SIG-M5 treated with dmso at 0.1 percent for 504 hours (cell line): Measurements from ENCODE around the gene TPST1.
"Not testable (repeated sequence)": the region's sequence is repeated elsewhere in the genome, so short reads cannot be mapped to it uniquely, and the experiment has no call there.

Source experiments
- DNase-seq: peaks from one replicate; lab custom pipeline; 2025; ENCODE audit not compliant: unreplicated experiment; lab: John Stamatoyannopoulos, UW

Gene TPST1

GRCh38 chr7:66187905-66188304, 17.2 kb upstream of the TPST1 start:
- no peak for DNase-seq

DNA sequence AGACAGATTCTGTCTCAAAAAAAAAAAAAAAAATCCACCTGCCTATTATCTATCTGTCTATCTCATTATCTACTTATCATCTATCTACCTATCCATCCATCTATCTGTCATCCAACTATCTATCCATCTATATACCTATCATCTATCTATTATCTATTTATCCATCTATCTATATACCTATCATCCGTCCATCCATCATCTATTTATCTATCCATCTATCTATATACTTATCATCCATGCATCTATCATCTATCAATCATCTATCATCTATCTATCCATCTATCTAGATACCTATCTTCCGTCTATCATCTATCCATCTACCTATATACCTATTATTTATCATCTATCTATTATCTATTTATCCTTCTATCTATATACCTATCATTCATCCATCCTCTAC, 16.5 kb upstream of the TPST1 start:
- DNase-seq = no peak

DNA sequence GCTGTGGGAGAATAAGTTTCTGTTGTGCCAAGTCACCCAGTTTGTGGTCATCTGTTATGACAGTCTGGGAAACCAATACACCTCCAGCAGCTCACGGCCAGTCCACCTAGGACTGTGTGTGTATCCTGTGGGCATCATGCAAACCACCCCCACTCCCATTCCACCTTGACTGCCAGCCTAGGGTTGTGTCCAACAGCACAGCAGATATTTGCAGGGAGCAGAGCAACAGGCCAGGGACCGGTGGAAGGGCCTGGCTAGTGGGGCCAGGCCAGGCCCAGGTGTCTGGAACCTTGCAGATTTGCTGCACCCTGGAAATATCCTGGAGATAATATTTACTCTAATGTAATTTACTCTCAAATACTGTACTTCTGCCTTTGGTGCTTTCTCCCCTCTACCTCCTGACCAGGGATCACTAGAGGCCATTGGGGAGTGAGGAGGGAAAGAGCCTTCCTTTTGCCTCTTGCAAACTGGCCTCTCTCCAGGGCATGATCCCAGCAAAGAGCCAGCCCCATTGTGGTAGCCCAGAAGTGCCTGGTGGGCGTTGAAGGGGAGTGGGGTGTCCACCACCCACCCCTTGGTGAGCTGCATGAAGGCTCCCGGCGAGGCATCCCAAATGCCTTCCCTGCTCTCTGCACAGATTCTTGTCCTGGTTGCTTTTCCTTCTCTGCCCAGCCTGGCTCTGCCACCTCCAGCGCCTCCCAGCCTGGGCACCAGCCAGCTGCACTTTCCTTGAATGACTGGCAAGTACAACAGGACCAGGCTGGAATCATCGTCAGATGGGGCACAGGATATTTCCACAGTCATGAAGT, 15.2 kb upstream of the TPST1 start:
- DNase-seq = no peak

DNA sequence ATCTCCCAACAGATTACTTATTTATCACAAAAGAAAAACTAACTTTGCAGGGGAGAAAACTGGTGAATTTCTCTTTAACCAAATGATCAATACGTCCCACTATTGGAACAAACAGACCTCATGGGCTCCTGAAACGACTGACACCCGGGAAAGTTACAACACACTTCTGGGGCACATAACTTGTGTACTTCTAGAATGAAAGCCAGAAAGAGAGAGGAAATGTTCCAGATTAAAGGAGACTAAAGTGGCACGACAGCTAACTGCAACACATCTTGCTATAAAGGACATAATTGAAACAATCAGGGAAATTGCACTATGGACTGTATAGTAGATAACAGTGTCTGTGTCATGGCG, 14.7 kb upstream of the TPST1 start:
- no peak for DNase-seq

- DNase-seq = no peak
Measured at GRCh38 chr7:66193146-66193725, 11.9 kb upstream of the TPST1 start.

DNA sequence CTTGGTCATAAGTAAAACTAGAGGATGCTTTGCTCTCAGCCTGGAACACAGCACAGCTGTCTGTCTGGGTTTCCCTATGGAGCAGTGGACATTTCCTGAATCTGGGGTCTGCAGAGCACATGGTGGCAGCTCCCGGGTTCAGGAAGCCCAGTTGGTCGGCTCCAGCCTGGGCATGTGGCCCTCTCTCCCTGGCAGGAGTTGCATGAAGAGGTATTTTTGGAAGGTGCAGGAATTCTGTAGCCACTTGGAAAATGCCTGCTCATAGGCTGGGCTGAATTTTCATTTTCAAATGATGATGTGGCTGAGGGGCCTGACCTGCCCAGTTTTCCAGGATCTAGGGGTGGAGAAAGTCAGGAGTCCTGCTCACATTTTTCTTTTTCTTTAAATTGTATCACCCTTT, 6.7 kb upstream of the TPST1 start:
- DNase-seq = no peak

DNA sequence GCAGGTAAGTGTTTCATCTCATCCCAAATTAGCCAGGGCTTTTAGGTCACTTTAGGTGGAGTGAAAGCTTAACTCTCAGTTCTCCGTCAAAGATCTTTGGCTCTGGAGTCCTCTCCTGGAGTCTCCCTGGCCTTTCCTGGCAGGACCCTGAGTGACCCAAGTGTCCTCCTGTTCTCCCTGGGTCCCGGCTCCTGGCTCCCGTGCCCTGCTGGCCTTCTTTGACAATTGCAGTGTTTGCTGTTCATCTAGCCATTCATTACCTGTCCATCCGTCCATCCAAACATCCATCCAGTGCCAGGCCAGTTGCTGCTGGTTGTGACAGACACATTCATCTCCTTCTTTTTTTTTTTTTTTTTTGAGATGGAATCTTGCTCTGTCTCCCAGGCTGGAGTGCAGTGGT, 6.2 kb upstream of the TPST1 start:
- no peak for DNase-seq

DNA sequence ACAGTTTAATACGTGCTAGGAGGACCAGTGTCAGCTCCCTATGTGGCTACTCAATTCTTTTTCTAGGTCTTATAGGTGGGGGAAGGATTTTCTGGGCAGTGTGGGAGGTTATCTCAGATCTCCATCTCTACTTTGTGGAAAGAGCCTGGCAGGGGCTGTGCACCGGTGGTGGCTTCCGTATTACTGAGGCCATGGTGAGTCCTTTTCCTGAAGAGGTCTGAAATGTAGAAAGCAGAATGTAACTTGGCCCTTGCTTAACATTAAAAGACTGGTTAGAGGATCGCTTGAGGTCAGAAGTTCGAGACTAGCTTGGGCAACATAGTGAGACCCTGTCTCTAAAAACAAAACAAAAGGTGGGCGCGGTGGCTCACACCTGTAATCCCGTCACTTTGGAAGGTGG, 2.7 kb upstream of the TPST1 start:
- DNase-seq = no peak

DNA sequence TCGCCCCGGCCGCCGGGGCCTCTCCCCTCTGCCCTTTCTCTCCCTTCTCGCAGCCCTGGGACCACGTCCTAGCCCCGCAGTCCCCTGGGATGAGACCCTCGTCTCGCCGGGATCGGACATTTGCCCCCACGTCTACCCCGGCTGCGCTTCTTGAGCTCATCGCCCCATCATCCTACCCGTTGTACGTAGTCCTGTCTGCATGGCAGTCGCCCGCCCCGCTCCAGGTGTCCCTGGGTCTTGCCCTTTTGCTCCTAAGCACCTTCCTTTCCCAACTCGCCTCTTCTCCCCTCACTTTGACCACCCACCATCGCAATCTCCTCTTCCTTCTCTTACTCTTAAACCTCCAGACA, 582 bp downstream of the TPST1 start:
- DNase-seq = no peak

DNA sequence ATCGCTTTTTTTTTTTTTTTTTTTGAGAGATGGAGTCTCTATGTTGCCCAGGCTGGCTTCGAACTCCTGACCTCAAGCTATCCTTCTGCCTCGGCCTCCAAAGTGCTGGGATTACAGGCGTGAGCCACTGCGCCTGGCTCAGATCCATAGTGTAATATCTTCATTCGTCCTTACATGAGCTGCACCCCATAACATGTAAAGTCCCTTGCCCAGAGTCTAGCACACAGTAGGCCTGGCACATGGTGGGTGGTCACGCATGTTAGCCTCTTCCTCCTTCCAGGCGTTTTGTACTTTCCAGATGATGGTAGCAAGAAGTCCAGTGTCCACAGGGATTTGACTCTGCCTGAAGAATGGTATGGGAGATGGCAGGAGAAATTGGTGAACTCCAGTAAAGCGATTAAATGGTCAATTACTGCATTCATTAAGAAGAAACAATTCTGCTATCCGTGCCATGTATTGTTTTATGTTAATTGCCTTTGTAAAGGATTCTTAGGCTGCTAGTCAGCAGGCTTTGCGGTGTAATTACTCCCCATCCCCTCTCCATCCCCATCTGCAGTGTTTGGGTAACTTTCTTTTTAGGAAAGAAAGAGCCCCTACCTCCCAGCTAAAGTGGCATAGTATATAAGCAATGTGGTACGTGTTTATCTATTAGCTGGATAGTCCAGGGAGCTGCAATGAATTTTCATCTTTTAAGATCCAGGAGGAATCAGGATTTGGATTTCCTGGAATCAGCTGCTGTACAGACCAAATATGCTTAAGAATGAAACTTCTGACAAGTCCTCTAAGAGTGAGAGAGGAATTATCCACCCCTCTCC, 1.2 kb downstream of the TPST1 start:
- DNase-seq = no peak

DNA sequence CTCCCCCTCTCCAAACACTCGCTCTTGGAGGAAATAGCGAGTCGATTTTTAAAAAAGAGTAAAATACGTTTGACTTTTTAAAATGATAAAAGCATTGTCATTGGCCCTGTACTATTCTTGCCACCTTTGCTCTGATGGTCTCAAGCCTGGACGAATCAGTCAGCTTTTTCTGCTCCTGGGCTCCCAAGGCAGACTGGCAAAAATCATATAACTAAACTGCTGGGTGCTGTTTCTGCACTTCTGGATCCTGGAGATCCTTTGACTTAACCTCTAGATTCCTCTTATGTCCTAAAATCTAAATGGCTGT, 1.8 kb downstream of the TPST1 start:
- no peak for DNase-seq

DNA sequence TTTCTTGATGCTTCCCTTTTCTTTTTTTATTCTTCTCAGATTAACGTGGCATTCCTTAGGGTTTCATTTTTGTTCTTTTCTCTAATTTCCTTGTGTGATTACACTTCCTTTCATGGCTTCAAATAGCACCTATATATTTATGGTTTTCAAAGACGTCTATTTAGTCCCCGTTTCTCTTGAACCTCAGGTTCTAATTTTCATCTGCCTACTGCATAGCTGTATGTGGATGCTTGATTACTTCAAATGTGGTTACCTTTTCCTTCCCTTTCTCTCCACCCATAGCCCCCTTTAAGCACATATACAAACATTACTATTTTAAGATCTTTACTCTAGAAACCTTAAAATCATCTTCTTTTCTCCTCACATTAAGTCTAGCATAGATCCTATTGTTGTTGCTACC, 2.4 kb downstream of the TPST1 start:
- DNase-seq = no peak

DNA sequence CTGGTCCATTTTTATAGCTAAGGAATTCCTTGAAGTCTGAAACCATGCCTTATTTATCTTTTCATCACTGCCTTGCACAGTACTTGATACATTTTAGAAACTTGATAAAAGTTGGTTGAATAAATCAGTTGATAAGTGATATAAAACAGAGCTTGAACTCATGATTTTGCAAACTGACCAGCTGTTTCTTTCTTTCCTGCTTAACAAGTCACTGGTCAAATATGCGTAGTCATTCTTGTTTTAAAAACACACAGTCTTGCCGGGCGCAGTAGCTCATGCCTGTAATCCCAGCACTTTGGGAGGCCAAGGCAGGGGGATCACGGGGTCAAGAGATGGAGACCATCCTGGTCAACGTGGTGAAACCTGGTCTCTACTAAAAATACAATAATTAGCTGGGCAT, 6.3 kb downstream of the TPST1 start:
- DNase-seq = no peak

DNA sequence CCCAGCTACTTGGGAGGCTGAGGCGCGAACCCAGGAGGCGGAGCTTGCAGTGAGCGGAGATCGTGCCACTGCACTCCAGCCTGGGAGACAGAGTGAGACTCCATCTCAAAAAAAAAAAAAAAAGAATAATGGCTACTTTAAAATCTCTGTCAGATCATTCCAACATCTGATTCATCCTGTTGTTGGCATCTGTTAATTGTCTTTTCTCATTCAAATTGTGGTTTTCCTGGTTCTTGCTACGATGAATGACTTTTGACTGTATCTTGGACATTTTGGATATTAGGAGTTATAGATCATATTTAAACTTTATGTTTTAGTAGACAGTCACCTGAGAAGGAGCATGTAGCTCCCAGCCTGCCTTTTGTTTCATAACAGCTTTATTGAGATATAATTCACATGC, 8.5 kb downstream of the TPST1 start:
- no peak for DNase-seq

- no peak for DNase-seq
Measured at GRCh38 chr7:66216687-66217086, 11.6 kb downstream of the TPST1 start.

GRCh38 chr7:66219805-66220204, 14.7 kb downstream of the TPST1 start:
- no peak for DNase-seq

DNA sequence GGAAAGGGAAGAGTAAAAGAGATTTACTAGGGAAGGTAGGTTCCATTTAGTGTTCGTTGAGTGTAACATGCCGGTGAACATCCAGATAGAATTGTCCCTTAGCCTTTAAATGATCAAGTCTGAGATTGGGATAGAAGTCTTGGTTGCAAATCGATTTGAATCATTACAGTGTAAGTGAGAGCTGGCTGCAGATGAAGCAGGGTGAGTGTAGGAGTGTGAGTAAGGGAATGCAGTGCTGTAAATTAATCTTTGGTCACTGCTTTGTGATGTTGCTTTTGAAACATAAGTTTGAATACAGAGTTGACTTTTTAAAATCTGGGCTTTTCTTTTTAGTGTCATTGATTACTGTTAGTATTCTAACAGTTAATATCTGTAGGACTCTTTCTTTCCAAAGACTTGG, 16.3 kb downstream of the TPST1 start:
- no peak for DNase-seq

GRCh38 chr7:66227808-66228207, 22.7 kb downstream of the TPST1 start:
- no peak for DNase-seq

- not testable (repeated sequence) for DNase-seq
Measured at GRCh38 chr7:66231326-66232216, 26.4 kb downstream of the TPST1 start.

DNA sequence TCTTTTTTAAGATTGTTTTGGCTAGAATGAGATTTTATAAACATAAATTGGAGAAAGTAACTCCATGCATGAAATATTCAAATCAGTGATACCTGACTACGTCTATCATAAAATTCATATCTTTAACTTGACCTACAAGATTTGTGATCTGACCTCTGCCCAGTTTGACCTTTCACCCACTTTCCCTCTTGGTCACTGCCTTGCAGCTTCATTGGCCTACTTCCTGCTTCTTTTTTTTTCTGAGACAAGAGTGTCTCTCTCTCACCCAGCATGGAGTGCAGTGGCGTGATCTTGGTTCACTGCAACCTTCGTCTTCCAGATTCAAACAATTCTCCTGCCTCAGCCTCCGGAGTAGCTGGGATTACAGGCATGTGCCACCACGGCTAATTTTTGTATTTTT, 28.5 kb downstream of the TPST1 start:
- DNase-seq = no peak

DNA sequence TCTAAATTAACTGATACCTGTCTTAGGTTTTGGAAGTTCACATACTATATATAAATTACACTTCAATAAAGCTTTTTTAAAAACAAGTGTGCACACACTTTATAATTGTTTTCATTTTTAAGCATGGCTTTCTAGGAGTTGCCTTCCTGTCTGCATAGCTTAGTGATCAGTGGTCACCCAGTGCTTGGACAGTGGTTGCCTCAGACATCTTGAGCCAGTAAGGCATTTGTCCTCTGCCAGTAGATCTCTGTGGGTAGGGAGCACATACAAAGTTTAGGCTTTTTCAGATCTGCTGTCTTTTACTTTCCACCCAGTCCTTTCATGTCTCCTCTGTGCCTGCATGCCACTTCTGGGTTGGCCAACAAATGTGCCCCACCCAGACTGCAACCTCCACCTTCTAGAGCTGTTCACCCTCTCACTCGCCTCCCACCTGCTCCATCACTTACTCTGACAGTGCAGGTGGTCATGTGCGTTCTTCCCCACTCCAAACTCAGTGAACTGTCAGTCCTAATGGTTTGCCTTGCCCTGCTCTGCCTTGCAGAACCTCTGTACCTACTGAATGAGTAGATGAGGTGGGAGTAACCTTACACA, 31.7 kb downstream of the TPST1 start:
- no peak for DNase-seq
